Measurements from ENCODE around the gene MARCKSL1. TPM values are rescaled to one million over a fixed set of nuclear protein-coding genes. Genes with fewer than 3 reads are reported as not detected.

Gene MARCKSL1
- total and polyA plus RNA-seq, 2 of the 13 experiments (the other 11 are each of a cell fraction or from before 2014, with no cell fraction given): 81.9 to 155 TPM

- TF ChIP-seq ZNF746 (CRISPR knock-in tag; IDR thresholded peaks at IDR 0.05): no peak
- no peak for TF ChIP-seq SALL2 (CRISPR knock-in tag; IDR thresholded peaks at IDR 0.05)
- TF ChIP-seq ZNF878 (CRISPR knock-in tag; IDR thresholded peaks at IDR 0.05): no peak
- no peak for TF ChIP-seq TAF1 (CRISPR knock-in tag; IDR thresholded peaks at IDR 0.05)
- TF ChIP-seq HMG20B (CRISPR knock-in tag; conservative IDR thresholded peaks at IDR 0.05): no peak
- TF ChIP-seq ZNF883 (CRISPR knock-in tag; IDR thresholded peaks at IDR 0.05; ENCODE audit: not compliant biosample characterization): no peak
- no peak for TF ChIP-seq GFI1 (CRISPR knock-in tag; IDR thresholded peaks at IDR 0.05; ENCODE audit: borderline replicate concordance)
- no peak for TF ChIP-seq ZNF124 (CRISPR knock-in tag; IDR thresholded peaks at IDR 0.05)
- no peak for TF ChIP-seq ZBTB33 (CRISPR knock-in tag; IDR thresholded peaks at IDR 0.05)
- TF ChIP-seq PAXIP1 (CRISPR knock-in tag; conservative IDR thresholded peaks at IDR 0.05): 0 out of 2 replicates have a peak, but pooled peaks have one; percentile 34
- no peak for TF ChIP-seq SOX13 (IDR thresholded peaks at IDR 0.05)
- TF ChIP-seq SOX13 (CRISPR knock-in tag; conservative IDR thresholded peaks at IDR 0.05 in 1 of 2, IDR thresholded peaks at IDR 0.05 in 1 of 2): peak in 1 of 2 experiments; percentile 86; a peak in 2 of 4 replicates
- TF ChIP-seq ELF3 (CRISPR knock-in tag; IDR thresholded peaks at IDR 0.05): 0 out of 2 replicates have a peak, but pooled peaks have one; percentile 11
- TF ChIP-seq ZBTB43 (CRISPR knock-in tag; conservative IDR thresholded peaks at IDR 0.05): peak; percentile 87
- TF ChIP-seq NONO (IDR thresholded peaks at IDR 0.05): no peak
- TF ChIP-seq NONO (CRISPR knock-in tag; conservative IDR thresholded peaks at IDR 0.05): no peak
- TF ChIP-seq ATF7-NPFF (CRISPR knock-in tag; IDR thresholded peaks at IDR 0.05; ENCODE audit: low read depth): no peak
- TF ChIP-seq KDM3A (CRISPR knock-in tag; IDR thresholded peaks at IDR 0.05; ENCODE audit: low read depth): no peak
- TF ChIP-seq ZNF484 (CRISPR knock-in tag; IDR thresholded peaks at IDR 0.05; ENCODE audit: borderline replicate concordance, low read depth): no peak
- peak; percentile 42; the same call in 1 of the 2 replicates for TF ChIP-seq ZNF607 (CRISPR knock-in tag; IDR thresholded peaks at IDR 0.05; ENCODE audit: borderline replicate concordance)
- no peak for TF ChIP-seq PAWR (CRISPR knock-in tag; IDR thresholded peaks at IDR 0.05; ENCODE audit: borderline replicate concordance)
- TF ChIP-seq ZNF605 (CRISPR knock-in tag; IDR thresholded peaks at IDR 0.05): no peak
- TF ChIP-seq SMAD1 (CRISPR knock-in tag; IDR thresholded peaks at IDR 0.05; ENCODE audit: borderline replicate concordance, low read depth): peak; percentile 55; the same call in 1 of the 2 replicates
- no peak for TF ChIP-seq TEAD2 (CRISPR knock-in tag; IDR thresholded peaks at IDR 0.05)
- TF ChIP-seq ZNF562 (CRISPR knock-in tag; IDR thresholded peaks at IDR 0.05; ENCODE audit: borderline replicate concordance): no peak
These were observed 9.3 kb upstream of the MARCKSL1 start (continued) for GRCh38 chr1:32345289-32345827.

All from HepG2 (cell line).